H1 (cell line): ENCODE data around the gene SLC24A4. TPM values are rescaled to one million over a fixed set of nuclear protein-coding genes. Genes with fewer than 3 reads are reported as not detected.
"Not testable (repeated sequence)": the region's sequence is repeated elsewhere in the genome, so short reads cannot be mapped to it uniquely, and the experiment has no call there.

Experiments
- CTCF ChIA-PET: fragments of 300-600 bp; sonication (Branson Sonifier 250); formaldehyde crosslinking; loops from one replicate; lab custom pipeline; 2021; ENCODE audit not compliant: partially characterized antibody; lab: Charles Lee
- POLR2A ChIA-PET: fragments of 300-600 bp; sonication (Branson Sonifier 250); formaldehyde crosslinking; loops from one replicate; lab custom pipeline; 2021; ENCODE audit warnings: inconsistent platforms; ENCODE audit not compliant: partially characterized antibody; lab: Charles Lee
- DNase-seq, 2 experiments: peaks; one replicate each; pipeline versions ENCODE4 v3.0.0 to v3.0.0-alpha.2; 2010 to 2022; ENCODE audit warnings: low spot score in 2 of 2, low read depth in 1 of 2, mixed read lengths in 1 of 2
- FAIRE-seq: peaks from 2 replicates; lab custom pipeline; 2011; peaks lifted over from hg19 to GRCh38; lab: Jason Lieb, UNC
- H2AFZ ChIP-seq: 2 replicates; pipeline ENCODE4 v1.8.1; 2012; ENCODE audit warnings: low read length, inconsistent platforms
- H2AK5ac ChIP-seq: 2 replicates; pipeline ENCODE4 v1.6.1; 2013; ENCODE audit warnings: low read depth, low read length
- H2BK120ac ChIP-seq: replicated peaks from 2 replicates; pipeline ENCODE3; 2013; ENCODE audit warnings: low read depth, low read length, inconsistent platforms
- H2BK12ac ChIP-seq: 2 replicates; pipeline ENCODE4 v1.6.1; 2013; ENCODE audit warnings: low read depth, low read length
- H2BK15ac ChIP-seq: 2 replicates; pipeline ENCODE4 v1.6.1; 2013; ENCODE audit warnings: low read length
- H2BK20ac ChIP-seq: 2 replicates; pipeline ENCODE4 v1.6.1; 2013; ENCODE audit warnings: low read length
- H2BK5ac ChIP-seq: 2 replicates; pipeline ENCODE4 v1.6.1; 2013; ENCODE audit warnings: low read depth, low read length
- H3K14ac ChIP-seq: 2 replicates; pipeline ENCODE4 v1.6.1; 2013; ENCODE audit warnings: inconsistent platforms; ENCODE audit not compliant: insufficient read length
- H3K18ac ChIP-seq: 2 replicates; pipeline ENCODE4 v1.6.1; 2013; ENCODE audit warnings: low read length; ENCODE audit errors: extremely low read depth
- H3K23ac ChIP-seq: 2 replicates; pipeline ENCODE4 v1.6.1; 2013; ENCODE audit warnings: inconsistent platforms; ENCODE audit not compliant: insufficient read length
- H3K23me2 ChIP-seq: 2 replicates; pipeline ENCODE4 v1.6.1; 2013; ENCODE audit warnings: low read depth, low read length
- H3K27ac ChIP-seq: 2 replicates; pipeline ENCODE4 v1.6.1; 2011; ENCODE audit warnings: low read depth, low read length, inconsistent platforms
- H3K27me3 ChIP-seq, 4 experiments: replicated peaks in 1 of 4; 1 replicate in 1 of 4; 2 replicates in 3 of 4; pipeline versions ENCODE4 v1.6.1 to v1.8.1; 2011 to 2013; ENCODE audit warnings: low read length in 3 of 4, mild to moderate bottlenecking in 3 of 4, inconsistent platforms in 2 of 4, mixed read lengths in 2 of 4, moderate library complexity in 1 of 4; ENCODE audit not compliant: control insufficient read depth in 3 of 4, insufficient read depth in 3 of 4; ENCODE audit errors: extremely low read depth in 1 of 4
- H3K36me3 ChIP-seq, 4 experiments: 2 replicates each; pipeline versions ENCODE4 v1.6.1 to v1.8.1; 2011 to 2013; ENCODE audit warnings: mild to moderate bottlenecking in 4 of 4, low read length in 3 of 4, moderate library complexity in 2 of 4, control low read depth in 1 of 4, inconsistent platforms in 1 of 4; ENCODE audit not compliant: insufficient read depth in 4 of 4, control insufficient read depth in 2 of 4
- H3K4ac ChIP-seq: replicated peaks from 2 replicates; pipeline ENCODE3; 2013; ENCODE audit warnings: low read length, low read depth, mixed read lengths, inconsistent platforms; ENCODE audit not compliant: insufficient read length
- H3K4me1 ChIP-seq, 4 experiments: replicated peaks in 1 of 4; 1 replicate in 1 of 4; 2 replicates in 3 of 4; pipeline versions ENCODE4 v1.6.1 to v1.8.1; 2011 to 2013; ENCODE audit warnings: low read length in 3 of 4, inconsistent platforms in 2 of 4, mixed read lengths in 1 of 4; ENCODE audit not compliant: insufficient read depth in 4 of 4, control insufficient read depth in 3 of 4
- H3K4me2 ChIP-seq, 2 experiments: 2 replicates each; pipeline versions ENCODE4 v1.6.1 to v1.8.1; 2011 to 2013; ENCODE audit warnings: low read depth in 2 of 2, low read length in 2 of 2, control low read depth in 1 of 2, inconsistent platforms in 1 of 2, mild to moderate bottlenecking in 1 of 2; ENCODE audit not compliant: insufficient read depth in 1 of 2
- H3K4me3 ChIP-seq, 4 experiments: fragments of 200-600, 300-600 bp in 1 of 4; sonication (generic), shearing (Covaris generic), sonication (Bioruptor Twin) in 1 of 4; 2 replicates each; pipeline versions ENCODE4 v1.5.1 to v1.8.1; 2011 to 2016; ENCODE audit warnings: low read length in 4 of 4, low read depth in 3 of 4, control low read depth in 2 of 4, inconsistent platforms in 2 of 4, mild to moderate bottlenecking in 2 of 4, mixed read lengths in 1 of 4, moderate library complexity in 1 of 4; ENCODE audit not compliant: insufficient read depth in 2 of 4; ENCODE audit errors: extremely low read depth in 1 of 4
- H3K56ac ChIP-seq: replicated peaks from 2 replicates; pipeline ENCODE3; 2013; ENCODE audit warnings: low read depth, mild to moderate bottlenecking, mixed read lengths, low read length, inconsistent platforms; ENCODE audit not compliant: insufficient read length
- H3K79me1 ChIP-seq: 2 replicates; pipeline ENCODE4 v1.6.1; 2013; ENCODE audit warnings: low read depth, low read length, control low read depth
- H3K79me2 ChIP-seq, 2 experiments: 2 replicates each; pipeline versions ENCODE4 v1.6.1 to v1.8.1; 2012 to 2013; ENCODE audit warnings: low read length in 2 of 2, mild to moderate bottlenecking in 2 of 2, inconsistent platforms in 1 of 2; ENCODE audit not compliant: insufficient read depth in 2 of 2, control insufficient read depth in 1 of 2
- H3K9ac ChIP-seq, 4 experiments: replicated peaks in 1 of 4; 1 replicate in 1 of 4; 2 replicates in 3 of 4; pipeline versions ENCODE4 v1.6.1 to v1.8.1; 2011 to 2013; ENCODE audit warnings: low read depth in 3 of 4, low read length in 3 of 4, control low read depth in 2 of 4, mild to moderate bottlenecking in 2 of 4, moderate library complexity in 2 of 4, inconsistent platforms in 1 of 4; ENCODE audit errors: extremely low read depth in 1 of 4
- H3K9me3 ChIP-seq, 2 experiments: 2 replicates each; pipeline versions ENCODE4 v1.6.1 to v1.8.1; 2012 to 2013; ENCODE audit warnings: mild to moderate bottlenecking in 2 of 2, moderate library complexity in 2 of 2, control low read depth in 1 of 2, inconsistent platforms in 1 of 2, low read depth in 1 of 2, low read length in 1 of 2, mixed read lengths in 1 of 2; ENCODE audit not compliant: insufficient read depth in 2 of 2
- H4K20me1 ChIP-seq, 2 experiments: replicated peaks in 1 of 2; 2 replicates each; pipeline versions ENCODE3 to v1.8.1; 2011 to 2013; ENCODE audit warnings: inconsistent platforms in 2 of 2, low read length in 2 of 2, mild to moderate bottlenecking in 1 of 2; ENCODE audit not compliant: insufficient read depth in 2 of 2, control insufficient read depth in 1 of 2
- H4K5ac ChIP-seq: 2 replicates; pipeline ENCODE4 v1.6.1; 2013; ENCODE audit warnings: low read length, low read depth, mixed read lengths, inconsistent platforms; ENCODE audit not compliant: insufficient read length
- H4K8ac ChIP-seq: 2 replicates; pipeline ENCODE4 v1.8.0; 2013; ENCODE audit warnings: mild to moderate bottlenecking, moderate library complexity, low read length, inconsistent platforms; ENCODE audit not compliant: insufficient read depth; ENCODE audit errors: extremely low read depth
- H4K91ac ChIP-seq: replicated peaks from 2 replicates; pipeline ENCODE3; 2013; ENCODE audit warnings: low read length, mixed read lengths, inconsistent platforms; ENCODE audit not compliant: insufficient read length
- WGBS, 2 experiments: shearing (Covaris generic) in 1 of 2; methylation state at CpG; one replicate each; pipeline versions ENCODE4 v1.1.6 to v1.1.7; 2013 to 2015; ENCODE audit warnings: low lambda C conversion rate in 2 of 2, mixed read lengths in 2 of 2, inconsistent platforms in 1 of 2, low coverage in 1 of 2, missing lambda C conversion rate in 1 of 2; ENCODE audit not compliant: insufficient replicate concordance in 2 of 2, insufficient coverage in 1 of 2, insufficient read length in 1 of 2; ENCODE audit errors: extremely low coverage in 1 of 2, missing lambda C conversion rate in 1 of 2; 5-methylcytosine and 5-hydroxymethylcytosine counted together
- polyA plus RNA-seq, 7 experiments: library from polyadenylated mRNA; depleted of rRNA in 3 of 7; stranded (reverse) in 5 of 7; unstranded in 2 of 7; fragments of >200 nt in 5 of 7; fragments of 200-250 nt in 2 of 7; gene quantifications; 1 replicate in 5 of 7; 2 replicates in 1 of 7; 4 replicates in 1 of 7; pipeline versions ENCODE4 v1.2.1 to v1.2.3, GENCODE V29; 2011 to 2013; ENCODE audit warnings: missing spikeins in 2 of 7, mixed read lengths in 2 of 7
- total RNA-seq: library from RNA; stranded (reverse); fragmentation: NEBNext Ultra II Directional; extraction: Animal tissue kit (Norgen Biotek cat#: 25700); gene quantifications from 2 replicates; pipeline ENCODE4 v1.2.1, GENCODE V29; 2021

Gene SLC24A4
- total and polyA plus RNA-seq, 2 of the 8 experiments (the other 6 are each of a cell fraction or from before 2014, with no cell fraction given), result 0.27 to 0.89 TPM

- H2BK5ac ChIP-seq, H3K4me1 ChIP-seq, H3K56ac ChIP-seq, H3K4me3 ChIP-seq, H3K36me3 ChIP-seq, FAIRE-seq, POLR2A ChIA-PET, H3K23me2 ChIP-seq, H3K4me2 ChIP-seq, H4K5ac ChIP-seq, H3K27me3 ChIP-seq, H3K27ac ChIP-seq, H4K91ac ChIP-seq, CTCF ChIA-PET, H3K9me3 ChIP-seq, H2BK20ac ChIP-seq, H2AK5ac ChIP-seq, H3K9ac ChIP-seq, H2BK12ac ChIP-seq, H2BK120ac ChIP-seq, H2BK15ac ChIP-seq, H3K79me2 ChIP-seq, H4K20me1 ChIP-seq, H3K4ac ChIP-seq, H3K23ac ChIP-seq, H2AFZ ChIP-seq, H3K18ac ChIP-seq, DNase-seq, H3K79me1 ChIP-seq, H4K8ac ChIP-seq, H3K14ac ChIP-seq: not testable (repeated sequence)
- 89% methylated on average over 8 of the region's 8 CpGs; no CpG with 5 or more reads in 1 of the 2 experiments for WGBS, 2 experiments
Observed at GRCh38 chr14:92536231-92536630, 213.3 kb downstream of the SLC24A4 start.
